Stimulated activated CD4-positive, alpha-beta T cell treated with anti-CD3 and anti-CD28 coated beads, Interleukin-1b, Interleukin-23, amount 100 ng/mL, for 1 hour (primary cell): Measurements from ENCODE around the gene FHIT.
"Not testable (repeated sequence)": the region's sequence is repeated elsewhere in the genome, so short reads cannot be mapped to it uniquely, and the experiment has no call there.

ENCODE experiments used
- DNase-seq, 2 donors: peaks; one replicate each; pipeline ENCODE4 v3.0.0-alpha.2; 2020; ENCODE audit warnings: low read depth in 2 of 2

Gene FHIT

DNA sequence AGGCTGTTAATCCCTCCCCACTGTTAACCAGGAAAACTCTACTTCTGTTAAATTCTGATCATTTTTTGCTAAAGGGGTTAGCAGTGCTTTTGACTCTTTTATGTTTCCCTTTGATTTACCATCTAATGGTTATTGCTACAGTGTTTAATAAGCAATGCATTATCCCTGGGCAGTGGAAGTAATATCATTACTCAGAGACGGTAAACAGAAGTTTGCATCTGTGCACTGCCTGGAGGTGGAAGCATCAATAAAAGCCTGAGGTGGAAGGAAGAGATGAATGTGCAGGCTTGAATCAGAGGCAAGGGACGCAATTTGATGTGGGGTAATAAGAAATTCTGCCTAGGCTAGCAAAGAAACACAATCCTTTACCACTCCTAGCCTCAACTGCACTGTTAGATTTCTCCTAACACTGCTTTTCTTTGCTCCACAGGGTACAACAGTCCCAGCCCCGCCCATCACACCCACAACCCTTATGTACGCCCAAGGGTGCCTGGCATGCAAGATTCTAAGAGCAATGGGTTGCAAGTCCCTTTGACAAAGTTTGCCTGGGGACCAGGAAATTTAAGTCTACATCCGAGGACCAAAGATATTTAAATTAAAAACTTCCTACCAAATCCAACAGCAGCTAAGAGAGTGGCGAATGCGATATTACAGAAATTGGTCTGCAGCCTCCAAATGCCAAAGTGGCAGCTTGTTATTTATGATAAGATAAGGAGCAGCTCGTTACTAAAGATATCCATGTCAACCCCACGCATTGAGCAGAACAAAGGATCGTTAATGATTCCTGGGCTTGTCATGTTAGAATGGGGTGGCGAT is 261.4 kb downstream of the FHIT start:
- no peak for DNase-seq

DNA sequence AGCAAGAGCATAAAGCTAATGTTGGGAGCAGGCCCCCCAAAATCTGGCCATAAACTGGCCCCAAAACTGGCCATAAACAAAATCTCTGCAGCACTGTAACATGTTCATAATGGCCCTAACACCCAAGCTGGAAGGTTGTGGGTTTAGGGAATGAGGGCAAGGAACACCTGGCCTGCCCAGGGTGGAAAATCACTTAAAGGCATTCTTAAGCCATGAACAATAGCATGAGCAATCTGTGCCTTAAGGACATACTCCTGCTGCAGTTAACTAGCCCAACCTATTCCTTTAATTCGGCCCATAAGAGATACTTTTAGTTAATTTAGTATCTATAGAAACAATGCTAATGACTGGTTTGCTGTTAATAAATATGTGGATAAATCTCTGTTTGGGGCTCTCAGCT is 264.1 kb downstream of the FHIT start:
- not testable (repeated sequence) for DNase-seq

DNA sequence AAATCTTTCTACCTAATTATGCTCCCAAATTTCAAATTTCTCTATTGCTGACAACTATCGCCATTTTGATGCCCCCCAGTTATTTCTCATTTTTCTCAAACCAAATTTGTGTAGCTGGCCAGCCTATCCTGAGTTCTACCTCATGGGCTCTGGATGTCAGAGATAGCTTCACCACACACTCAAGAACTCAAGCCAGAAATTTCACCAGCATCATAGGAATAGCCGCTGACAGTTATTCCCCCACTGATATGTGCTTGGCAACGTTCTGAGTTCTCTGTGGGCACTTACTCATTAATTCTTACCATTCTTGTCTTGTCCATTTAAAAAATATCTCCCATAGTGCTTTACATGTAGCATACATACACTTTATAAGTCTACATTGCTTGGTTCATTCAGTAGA is 264.7 kb downstream of the FHIT start:
- no peak for DNase-seq

DNA sequence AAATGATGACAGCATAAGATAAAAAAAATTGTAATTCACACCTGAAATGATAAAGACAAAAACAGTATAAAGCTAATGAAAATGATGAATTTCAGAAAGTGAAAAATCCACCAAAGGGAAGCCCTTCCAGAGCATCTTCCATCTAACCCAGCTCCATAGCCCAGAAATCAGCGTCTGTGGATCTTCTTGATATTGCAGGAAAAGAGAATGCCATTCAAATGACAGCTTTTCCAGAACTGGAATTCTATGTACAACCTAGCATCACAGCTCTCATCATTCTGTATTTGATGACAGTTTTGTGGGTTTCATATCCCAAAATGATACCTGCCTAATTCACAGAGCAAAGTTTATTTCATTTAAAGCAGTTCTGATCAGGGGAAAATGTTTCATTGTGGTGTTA is 267.3 kb downstream of the FHIT start:
- no peak for DNase-seq

DNA sequence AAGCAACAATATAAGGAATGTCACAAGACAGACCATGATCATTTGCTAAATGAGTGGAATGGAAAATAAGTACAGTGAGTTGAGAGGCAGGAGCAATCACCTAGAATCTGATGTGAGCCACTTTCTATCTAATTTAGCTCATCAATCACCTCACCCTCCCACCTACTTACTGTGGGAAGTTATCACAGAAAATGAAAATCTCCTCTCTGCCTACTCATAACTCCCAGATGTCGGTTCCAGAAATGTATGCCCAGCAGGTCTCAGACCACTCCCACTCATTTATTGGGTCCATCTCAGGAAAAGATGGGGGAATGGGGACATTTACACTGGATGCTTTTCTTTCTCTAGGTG is 270.9 kb downstream of the FHIT start:
- DNase-seq = no peak

DNA sequence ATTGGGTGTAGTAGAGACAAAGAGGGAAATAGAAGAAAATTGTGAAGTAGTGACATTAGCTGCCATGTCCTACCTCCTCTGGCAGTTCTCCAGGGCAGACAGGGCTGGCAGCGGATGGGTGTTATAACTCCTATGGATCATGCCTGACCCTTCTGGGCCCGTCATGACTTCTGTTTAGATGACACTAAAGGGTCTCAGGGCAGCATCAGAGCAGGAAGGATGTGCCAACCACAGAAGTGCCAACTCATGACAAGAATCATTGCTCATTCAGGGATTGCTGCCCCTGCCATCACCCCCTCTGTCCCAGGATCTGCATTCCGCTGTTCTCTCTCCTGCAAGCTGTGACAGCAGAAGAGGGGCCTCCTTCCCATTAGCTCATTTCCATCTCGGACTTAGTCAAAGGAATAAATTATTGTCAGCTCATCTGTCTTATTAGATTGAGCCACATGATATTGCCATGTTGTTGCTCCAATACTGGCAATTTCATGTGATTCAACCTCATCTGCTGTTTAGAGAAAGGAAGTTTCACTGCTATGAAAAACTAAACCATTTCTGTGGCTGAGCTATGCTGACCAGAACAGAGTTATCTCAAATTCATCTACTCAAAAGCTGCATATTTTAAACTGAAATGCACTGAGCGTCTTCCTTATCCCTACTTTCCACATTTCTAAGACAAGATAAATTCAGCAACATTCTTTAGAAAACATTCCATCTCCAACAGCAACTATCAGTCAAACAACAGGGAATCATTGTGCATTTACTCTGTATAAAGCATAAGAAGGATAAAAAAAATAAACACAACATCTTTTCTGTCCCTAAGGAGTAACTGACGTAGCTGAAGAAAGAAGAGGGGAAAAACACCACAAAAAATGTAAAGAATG is 271.6 kb downstream of the FHIT start:
- no peak for DNase-seq

DNA sequence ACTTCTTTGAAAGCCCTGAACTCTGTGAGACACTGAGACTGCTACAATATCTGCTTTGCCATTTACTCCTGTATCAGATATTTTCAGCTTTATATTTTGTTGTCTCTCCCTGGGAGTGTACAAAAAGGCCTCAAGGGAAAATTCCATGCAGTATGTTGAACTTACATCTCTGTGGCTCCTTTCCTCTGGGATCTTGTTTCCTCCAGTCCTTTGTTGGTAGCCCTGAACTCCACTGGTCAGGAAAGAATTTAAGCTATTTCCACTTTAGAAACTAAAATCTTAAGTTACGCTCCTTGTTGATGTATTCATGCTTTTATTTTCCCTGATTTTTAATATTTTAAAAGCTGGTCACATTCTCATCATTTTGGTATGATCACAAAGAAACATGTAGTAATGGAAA is 277.9 kb downstream of the FHIT start:
- no peak for DNase-seq

DNA sequence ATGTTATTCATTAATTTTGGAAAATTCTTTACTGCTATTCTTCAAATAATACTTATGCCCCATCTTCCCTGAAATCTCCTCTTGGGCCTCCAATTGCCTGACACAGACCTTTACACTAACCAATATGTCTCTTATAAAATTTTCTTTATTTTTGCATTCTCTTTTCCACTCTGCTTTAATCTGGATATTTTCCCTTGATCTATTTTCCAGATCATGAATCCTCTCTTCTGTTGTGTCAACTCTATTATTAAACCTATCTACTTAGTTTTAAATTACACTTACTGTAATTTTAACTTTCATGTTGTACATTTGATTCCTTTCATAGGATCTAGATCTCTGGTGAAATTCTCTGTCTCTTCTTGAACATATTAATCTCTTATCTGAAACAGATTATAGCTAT is 278.7 kb downstream of the FHIT start:
- DNase-seq = no peak

DNA sequence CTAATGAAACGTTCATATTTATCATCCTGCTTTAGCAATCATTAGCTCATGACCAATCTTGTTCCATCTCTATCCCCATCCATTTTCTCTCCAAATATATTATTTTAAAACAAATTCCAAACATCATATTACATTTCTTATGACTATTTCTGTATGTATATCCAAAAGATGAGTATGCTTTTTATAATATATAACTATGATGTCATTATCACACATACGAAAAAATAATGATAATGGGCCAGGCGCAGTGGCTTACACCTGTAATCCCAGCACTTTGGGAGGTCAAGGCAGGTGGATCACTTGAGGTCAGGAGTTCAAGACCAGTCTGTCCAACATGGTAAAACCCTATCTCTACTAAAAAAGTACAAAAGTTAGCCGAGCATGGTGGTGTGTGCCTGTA is 280.4 kb downstream of the FHIT start:
- no peak for DNase-seq

DNA sequence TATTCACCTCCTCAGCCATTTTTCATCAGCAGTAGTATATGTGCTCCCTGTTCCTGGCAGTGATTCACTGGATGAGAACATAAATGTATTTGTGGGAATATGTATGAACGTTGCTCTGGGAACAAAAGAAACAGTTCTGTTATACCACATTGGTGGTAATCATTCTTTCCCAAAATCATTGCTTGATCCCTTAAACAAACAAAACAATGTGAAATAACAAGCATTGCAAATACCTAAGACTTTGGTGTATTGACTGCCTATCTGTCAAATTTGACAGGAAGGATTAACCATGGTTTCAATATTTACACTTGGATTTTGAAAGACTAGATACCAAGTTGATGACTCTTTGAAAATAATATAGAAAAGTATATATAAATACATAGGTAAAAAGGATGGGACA is 284.1 kb downstream of the FHIT start:
- no peak for DNase-seq

DNA sequence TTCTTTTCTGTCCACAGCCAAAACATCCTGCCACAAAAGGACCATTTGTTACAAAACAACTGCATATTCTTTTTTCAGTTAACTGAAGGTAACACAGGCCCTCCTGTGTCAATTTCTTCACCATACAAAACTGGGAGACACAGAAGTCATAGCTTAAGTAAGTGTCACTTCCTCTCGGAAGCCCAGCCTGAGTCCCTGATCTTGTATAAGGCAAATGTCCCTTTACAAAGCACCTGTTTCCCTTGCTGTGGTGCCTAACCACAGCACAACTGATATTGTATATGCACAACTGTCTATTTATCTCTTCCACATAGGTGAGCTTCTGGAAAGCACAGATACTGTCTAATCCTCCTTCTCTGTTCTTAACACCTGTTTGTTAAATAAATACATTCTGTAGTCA is 293.7 kb downstream of the FHIT start:
- no peak for DNase-seq

DNA sequence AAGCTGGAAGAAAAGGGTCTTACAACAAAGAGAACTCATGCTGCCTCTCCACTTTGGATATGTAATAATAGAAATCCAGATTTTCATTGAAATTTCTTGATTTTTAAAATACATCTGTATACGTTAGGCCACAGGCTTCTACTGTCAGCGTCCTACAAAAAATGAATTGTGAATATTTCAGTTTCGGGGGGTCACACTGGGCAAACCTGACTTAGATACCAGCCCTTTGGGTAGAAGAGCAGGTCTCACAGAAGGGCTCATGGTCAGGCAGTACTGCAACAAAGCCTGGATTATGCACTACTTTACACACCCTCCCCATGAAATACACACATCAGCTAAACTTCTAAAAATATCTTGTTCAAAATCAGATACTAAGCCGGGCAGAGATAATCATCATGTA is 294.5 kb downstream of the FHIT start:
- DNase-seq = no peak

DNA sequence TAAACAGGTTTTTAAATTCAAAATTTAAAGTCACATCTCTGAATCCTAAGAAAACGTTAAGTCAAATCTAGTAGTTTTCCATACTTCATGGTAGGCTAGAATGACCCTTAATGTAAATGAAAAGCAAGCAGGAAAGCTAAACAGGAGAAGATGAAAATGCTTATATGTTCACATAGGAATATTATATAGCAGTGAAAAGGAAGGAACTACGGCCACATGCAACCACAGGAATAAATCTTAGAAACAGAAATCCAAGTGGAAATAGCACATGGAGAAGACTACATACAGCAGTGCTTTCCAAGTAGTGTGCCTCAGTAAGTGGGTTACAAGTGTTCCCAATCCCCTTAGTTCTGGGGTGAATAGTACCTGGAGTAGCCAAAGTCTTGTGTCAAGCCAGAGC is 296.2 kb downstream of the FHIT start:
- DNase-seq = no peak

DNA sequence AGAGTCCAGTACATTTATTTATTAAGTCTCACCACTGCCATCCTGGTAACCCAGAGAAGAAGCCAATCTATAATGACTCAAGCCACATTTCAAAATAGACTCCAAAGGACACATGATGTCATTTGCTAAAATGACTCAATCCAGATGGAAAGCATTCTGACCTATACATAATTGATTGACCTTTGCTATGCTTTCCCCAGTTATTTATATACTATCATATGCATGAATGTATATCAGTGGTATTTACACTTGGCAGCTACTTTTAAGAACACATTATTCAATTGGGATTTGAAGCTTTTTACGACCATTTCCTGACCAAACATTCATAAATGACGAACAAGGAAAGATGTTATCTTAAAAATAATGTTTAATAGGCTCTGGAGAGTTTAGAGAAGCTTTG is 297.2 kb downstream of the FHIT start:
- no peak for DNase-seq

DNA sequence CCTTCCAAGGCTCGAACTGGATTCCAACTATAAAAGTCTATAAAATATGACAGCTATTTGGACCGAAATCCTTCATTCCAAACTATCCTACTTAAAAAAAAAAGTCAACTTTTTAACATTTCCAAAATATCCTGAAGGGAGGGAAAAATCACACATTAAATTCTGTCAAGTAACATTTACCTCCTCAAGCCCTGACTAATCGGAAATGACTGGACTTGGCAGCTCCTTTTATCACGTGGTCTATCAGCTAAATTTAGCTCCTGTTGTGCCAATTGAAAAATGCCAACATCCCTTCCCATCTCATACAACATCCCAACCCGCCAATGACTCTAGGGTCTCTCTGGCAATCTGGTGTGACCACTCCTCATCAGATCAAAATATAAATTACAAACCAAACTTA is 297.9 kb downstream of the FHIT start:
- no peak for DNase-seq

DNA sequence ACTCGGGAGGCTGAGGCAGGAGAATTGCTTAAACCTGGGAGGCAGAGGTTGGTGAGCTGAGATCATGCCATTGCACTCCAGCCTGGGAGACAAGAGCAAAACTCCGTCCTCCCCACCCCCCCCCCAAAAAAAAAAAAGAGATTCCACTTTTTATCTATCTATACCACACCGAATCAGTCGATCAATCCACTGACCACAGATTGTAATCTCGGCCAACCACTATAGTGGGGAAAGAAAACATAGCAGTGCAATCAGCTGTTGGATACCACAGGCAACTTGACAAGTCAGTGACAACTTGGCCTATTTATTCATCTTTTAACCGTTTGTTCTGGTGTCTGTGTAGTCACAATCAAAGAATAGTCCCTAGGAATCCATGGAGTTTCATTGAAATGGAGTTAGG is 299.2 kb downstream of the FHIT start:
- DNase-seq = no peak

DNA sequence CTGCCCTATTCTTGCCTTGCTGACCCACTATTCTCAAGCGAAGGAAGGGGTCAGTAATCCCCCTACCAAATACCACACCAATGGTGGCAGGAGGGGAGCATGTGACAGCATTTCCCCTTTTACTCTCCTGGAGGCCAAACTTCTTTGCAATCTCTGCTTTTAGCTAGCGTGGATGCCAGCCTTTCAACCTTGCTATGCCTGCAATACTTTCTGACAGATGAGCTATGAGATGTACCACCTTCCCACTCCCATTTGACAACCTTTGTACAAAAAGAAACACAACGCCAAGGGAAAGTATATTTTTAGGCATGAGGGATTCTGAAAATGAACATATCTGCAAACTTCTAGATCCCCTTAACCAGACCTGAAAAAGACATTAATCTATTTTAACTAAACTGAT is 302.1 kb downstream of the FHIT start:
- no peak for DNase-seq

DNA sequence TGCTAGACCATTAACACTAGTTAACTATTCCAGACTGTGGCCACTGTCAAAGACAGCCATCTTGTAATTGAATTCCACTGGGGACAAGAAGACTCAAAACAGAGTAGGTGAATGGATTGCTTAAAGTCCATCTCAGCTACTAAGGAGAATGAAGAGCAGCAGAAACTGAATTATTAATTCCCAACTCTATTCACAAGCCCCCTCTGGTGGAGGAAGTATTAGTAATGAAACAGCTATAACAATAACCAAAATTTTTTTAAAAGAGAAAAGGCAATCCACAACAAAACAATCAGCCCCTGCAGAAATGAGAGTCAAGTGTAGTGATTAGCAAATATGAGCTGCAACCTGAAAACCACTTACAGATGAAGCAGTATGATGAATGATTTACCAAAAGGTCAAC is 302.8 kb downstream of the FHIT start:
- no peak for DNase-seq

DNA sequence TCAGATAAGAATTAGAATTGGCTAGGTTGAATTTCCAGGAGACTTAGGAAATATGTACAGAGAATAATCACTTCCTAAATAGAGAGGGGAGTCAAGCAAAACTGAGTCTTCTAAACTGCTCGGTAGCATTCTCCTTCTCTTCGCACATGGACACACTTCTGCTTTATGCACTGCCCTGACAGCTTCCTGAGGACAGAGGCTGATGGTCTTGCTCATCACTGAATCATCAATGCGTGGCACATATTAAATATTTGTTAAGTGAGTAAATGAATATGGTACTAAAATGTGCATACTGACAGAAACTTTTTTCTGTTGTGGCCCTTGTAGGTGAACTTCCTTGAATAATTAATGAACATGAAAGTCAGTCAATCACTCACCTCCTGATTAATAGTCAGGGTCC is 315.5 kb downstream of the FHIT start:
- DNase-seq = no peak

DNA sequence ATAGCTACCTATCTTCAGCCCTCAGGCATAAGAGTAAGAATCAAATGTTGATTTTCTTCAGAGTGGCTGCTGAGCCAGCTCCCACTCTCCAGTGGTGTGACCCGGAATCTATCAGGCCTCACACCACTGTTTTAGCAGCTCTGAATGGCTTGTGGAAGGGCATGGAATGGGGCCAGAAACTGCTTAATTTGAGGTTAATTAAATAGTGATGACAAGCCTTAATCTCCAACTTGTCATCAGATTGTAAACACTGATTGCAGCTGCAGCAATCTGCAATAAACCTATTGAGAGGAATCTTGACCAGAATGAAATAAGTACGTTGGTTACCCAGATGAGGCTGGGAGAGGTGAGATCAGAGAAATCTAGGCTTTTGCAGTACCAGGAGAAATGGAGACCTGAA is 317.4 kb downstream of the FHIT start:
- no peak for DNase-seq

DNA sequence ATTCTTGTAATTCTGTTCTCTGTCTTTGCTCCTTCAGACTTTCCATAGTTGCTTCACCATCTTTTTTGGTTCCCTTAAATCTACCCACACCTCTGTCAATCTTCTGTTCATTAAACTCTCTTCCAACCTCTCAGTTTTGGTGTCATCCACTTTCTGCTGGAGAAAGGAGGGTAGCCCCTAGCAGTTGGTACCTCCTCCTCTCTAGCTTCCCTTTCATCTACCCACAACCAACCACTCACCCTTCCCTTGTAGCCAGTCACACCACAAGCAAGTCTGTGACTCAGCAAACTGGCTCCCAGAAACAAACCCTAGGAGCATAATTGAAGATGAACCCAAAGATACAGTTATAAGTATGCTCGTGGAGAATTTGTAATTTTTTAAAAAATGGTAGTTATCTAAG is 318.6 kb downstream of the FHIT start:
- no peak for DNase-seq

DNA sequence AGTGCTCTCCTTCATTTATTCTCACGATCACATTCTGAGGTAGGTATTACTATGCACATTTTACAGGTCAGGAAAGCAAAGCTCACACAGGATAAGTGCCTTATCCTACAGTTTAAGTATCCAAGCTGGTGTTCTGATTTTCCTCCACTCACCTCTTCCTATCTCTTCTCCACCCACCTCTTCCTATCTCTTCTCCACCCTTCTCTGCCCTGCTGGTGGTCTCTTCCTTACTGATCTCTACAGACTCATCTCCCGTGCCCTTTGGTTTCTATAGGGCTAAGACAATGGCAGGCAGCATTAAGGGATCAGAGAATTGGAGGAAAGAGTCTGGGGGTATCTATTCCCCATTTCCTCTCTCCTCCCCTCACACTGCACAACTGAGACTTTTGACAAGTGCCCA is 319.1 kb downstream of the FHIT start:
- DNase-seq = no peak

DNA sequence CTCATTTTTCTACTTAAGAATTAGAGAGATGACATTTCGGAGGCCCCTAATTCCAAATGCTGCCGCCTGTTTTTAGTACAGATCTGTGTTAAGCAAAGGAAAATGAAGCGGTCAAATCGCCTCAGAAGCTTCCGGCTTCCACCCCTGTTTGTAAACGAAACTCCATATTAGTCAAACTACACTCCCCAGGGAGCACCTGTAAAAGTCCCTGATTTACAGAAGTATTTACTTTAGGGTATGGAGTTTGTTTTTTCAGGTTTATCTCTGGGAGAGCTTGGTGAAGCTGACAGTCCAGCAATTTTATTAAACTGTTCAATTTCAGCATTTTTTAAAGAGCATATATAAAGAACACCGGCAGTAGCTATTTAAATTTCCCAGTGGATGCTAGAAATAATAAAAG is 319.8 kb downstream of the FHIT start:
- no peak for DNase-seq
